GM12864 (cell line): ENCODE results near the gene MAP4K1.

Source experiments
- DNase-seq: peaks from one replicate; pipeline ENCODE4 v3.0.0-alpha.2; 2011; ENCODE audit warnings: low read depth
- H3K4me3 ChIP-seq: 2 replicates; pipeline ENCODE4 v1.5.1; 2011; ENCODE audit warnings: mild to moderate bottlenecking, low read depth, low read length, control low read depth
- CTCF ChIP-seq: IDR thresholded peaks from 2 replicates; pipeline ENCODE4 v1.5.1; 2011; ENCODE audit warnings: low read depth, mild to moderate bottlenecking, moderate library complexity, low read length, control low read depth, inconsistent platforms; ENCODE audit errors: missing control alignments

The MAP4K1 gene

GRCh38 chr19:38644719-38645118 is 27.0 kb upstream of the MAP4K1 start:
- H3K4me3 ChIP-seq = no peak overlapping the region
- no peak for TF ChIP-seq CTCF
- no peak for DNase-seq

DNA sequence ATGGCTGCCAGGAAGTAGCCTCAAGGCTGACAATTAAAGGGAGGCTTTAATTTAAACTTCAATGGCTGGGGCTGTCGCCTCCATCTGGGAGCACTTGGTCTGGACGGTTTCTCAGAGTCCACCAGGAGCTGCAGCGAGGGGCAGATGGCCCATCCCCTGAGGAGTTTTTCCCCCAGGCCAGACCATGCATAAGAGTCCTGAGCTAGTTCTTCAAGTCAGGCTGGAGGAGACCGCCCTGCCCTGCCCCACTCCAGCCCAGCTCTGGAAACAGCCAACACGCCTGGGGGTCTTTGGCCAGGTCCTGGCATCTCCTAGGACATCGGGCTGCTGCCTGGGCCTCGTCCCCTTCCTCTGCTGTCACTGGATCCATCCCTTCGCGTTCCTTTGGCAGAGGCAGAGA is 24.4 kb upstream of the MAP4K1 start:
- H3K4me3 ChIP-seq = no peak overlapping the region
- no peak for TF ChIP-seq CTCF
- no peak for DNase-seq

GRCh38 chr19:38640368-38640767 is 22.6 kb upstream of the MAP4K1 start:
- TF ChIP-seq CTCF = no peak
- no peak overlapping the region for H3K4me3 ChIP-seq
- DNase-seq = no peak

- TF ChIP-seq CTCF = no peak
- no peak for DNase-seq
- H3K4me3 ChIP-seq = no peak overlapping the region
Observed at GRCh38 chr19:38639679-38640078, 21.9 kb upstream of the MAP4K1 start.

GRCh38 chr19:38638461-38638860 is 20.7 kb upstream of the MAP4K1 start:
- no peak for DNase-seq
- no peak for TF ChIP-seq CTCF
- H3K4me3 ChIP-seq = no peak overlapping the region

DNA sequence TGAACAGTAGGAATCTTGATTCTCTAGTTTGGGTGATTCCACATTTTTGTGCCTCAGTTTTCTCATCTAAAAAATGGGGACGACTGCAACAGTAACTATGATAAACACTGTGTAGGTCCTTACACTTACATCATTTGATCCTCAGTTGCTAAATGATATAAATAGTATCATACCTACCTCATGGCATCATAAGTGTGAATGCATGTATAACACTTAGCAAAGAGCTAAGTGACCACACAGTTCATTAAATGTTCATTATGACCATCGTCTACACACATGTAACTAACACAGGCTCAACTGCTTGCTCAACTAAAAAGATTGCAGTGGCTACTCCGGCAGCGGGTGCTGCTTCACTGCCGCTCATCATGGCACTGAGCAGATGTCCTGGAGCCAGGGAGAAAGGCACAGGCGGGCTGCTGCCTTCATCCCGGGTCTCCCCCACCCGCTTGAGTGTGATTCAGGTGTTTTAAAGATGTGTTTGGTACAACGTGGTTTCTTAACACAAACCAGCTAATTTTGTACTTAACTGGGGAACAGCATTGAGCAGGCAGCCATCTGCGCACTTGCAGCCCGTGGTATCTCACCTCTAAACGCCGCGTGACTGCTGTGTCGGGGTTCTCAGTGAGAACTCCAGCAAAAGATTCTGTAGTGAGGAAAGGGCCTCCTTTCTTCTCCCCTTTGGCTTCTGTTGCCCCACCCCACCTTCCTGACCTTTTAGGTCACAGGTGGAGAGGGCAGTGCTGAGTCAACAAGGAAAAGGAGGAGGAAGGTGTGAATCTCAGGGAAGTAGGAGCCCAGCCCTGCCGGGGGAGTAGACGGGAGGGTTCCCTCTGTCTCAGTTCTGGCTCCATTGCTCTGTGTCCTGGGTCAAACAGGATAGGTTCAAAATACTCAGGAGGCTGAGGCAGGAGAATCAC is 18.0 kb upstream of the MAP4K1 start:
- no peak overlapping the region for H3K4me3 ChIP-seq
- no peak for DNase-seq
- no peak for TF ChIP-seq CTCF

GRCh38 chr19:38634757-38635482 is 17.2 kb upstream of the MAP4K1 start:
- DNase-seq = no peak
- TF ChIP-seq CTCF = peak; percentile 91
- H3K4me3 ChIP-seq = no peak overlapping the region
